ENCODE data around the gene RNF4. TPM values are rescaled to one million over a fixed set of nuclear protein-coding genes. Genes with fewer than 3 reads are reported as not detected.

The RNF4 gene
- total RNA-seq, 1 experiment from 2014 or later: 72.8 TPM

DNA sequence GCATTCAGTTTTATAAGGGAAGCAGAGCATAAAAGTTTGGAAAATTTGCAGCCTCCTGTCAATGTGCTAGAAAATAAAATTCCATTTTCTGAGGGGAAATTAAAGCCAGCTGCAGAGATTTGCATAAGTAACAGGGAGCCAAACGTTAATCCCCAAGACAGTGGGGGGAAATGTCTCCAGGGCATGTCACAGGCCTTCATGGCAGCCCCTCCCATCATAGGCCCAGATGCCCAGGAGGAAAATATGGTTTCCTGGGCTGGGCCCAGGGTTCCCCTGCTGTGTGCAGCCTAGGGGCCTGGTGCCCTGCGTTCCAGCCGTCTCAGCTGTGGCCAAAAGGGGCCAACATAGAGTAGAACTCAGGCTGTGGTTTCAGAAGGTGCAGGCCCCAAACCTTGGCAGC, 9.3 kb downstream of the RNF4 start:
- in situ Hi-C loops (cut with HindIII; ENCODE audit: low pct_unique_long_range_greater_than_20kb, low sequenced_read_pairs): no loop called here
- no peak for DNase-seq (ENCODE audit: low read depth)

DNA sequence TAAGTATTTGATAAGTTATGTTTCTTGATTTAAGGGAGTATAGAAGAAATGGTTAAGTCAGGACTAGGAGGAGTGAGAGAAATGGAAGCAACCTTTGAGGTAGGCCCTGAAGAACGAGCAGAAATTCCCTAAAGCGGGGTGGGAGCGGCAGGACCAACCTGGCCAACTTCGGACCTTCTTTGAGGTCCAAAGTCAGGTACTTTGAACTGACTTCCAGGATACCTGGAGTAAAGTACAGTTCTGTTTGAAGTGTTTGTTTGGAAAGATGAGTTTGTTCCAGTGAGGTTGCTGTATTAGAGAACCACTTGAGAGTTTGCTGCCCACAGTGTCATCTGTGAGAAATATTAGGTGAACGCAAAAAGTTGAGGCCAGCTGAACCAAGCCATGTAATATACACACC, 11.7 kb downstream of the RNF4 start:
- in situ Hi-C loops (cut with HindIII; ENCODE audit: low pct_unique_long_range_greater_than_20kb, low sequenced_read_pairs): no loop called here

GRCh38 chr4:2482192-2482591, 13.3 kb downstream of the RNF4 start:
- DNase-seq (ENCODE audit: low read depth): no peak
- in situ Hi-C loops (cut with HindIII; ENCODE audit: low pct_unique_long_range_greater_than_20kb, low sequenced_read_pairs): no loop called here

More for the DNA sequence above, 11.7 kb downstream of the RNF4 start:
- DNase-seq (ENCODE audit: low read depth): no peak

GRCh38 chr4:2482693-2483092, 13.8 kb downstream of the RNF4 start:
- DNase-seq (ENCODE audit: low read depth): no peak
- in situ Hi-C loops (cut with HindIII; ENCODE audit: low pct_unique_long_range_greater_than_20kb, low sequenced_read_pairs): no loop called here

DNA sequence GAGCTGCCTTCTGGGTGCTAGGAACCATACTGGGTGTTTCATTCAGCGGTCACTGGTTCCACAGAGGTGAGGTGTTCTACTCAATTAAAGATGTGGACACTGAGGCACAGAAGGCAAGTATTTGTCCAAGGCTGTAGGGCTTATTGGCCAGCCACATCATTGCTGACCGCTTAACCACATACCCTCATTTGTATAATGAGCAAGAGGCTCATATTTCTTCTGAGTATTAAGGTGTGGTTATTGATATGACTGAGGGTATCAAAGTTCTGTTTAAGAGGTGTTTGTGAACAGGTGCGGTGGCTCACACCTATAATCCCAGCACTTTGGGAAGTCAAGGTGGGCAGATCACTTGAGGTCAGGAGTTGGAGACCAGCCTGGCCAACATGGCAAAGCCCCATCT, 14.3 kb downstream of the RNF4 start:
- in situ Hi-C loops (cut with HindIII; ENCODE audit: low pct_unique_long_range_greater_than_20kb, low sequenced_read_pairs): no loop called here
- DNase-seq (ENCODE audit: low read depth): no peak

DNA sequence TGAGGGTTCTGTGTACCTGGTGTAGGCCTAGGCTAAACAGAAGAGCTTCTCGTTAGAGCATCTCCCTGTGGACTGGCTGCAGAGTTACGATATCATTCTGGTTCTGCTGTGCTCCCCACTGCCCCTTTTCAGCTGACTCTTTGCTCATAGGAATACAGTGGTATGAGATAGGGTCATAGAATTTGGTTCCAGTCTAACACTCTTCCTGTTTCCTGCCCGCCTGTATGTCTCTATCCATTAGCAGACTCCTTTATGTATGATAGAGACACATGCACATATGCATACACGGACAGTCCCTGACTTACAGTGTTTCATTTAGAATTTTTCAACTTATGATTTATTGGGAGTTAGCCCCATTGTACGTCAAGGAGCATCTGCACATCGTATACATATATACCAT, 15.3 kb downstream of the RNF4 start:
- in situ Hi-C loops (cut with HindIII; ENCODE audit: low pct_unique_long_range_greater_than_20kb, low sequenced_read_pairs): no loop called here
- no peak for DNase-seq (ENCODE audit: low read depth)

DNA sequence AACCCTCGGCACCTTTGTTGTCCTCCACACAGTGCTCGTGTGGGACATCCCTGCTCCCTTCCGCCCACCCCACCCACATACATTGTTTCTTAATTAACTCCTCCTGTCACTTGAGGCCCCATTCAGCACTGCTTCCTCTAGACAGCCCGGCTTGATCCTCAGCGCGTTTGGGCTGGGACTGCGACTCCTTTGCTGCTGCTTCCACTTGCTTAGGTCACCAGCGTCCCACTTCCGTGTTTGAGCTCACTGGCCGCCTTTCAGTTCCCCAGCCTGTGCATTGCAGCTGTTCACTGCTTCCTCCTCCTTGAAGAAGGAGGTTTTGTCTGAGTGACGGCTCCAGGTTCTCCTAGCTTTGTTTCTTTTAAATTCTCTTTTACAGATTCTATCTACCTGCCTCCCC, 16.1 kb downstream of the RNF4 start:
- in situ Hi-C loops (cut with HindIII; ENCODE audit: low pct_unique_long_range_greater_than_20kb, low sequenced_read_pairs): no loop called here
- no peak for DNase-seq (ENCODE audit: low read depth)

GRCh38 chr4:2485956-2486355, 17.1 kb downstream of the RNF4 start:
- DNase-seq (ENCODE audit: low read depth): no peak
- in situ Hi-C loops (cut with HindIII; ENCODE audit: low pct_unique_long_range_greater_than_20kb, low sequenced_read_pairs): no loop called here

GRCh38 chr4:2486981-2487380, 18.1 kb downstream of the RNF4 start:
- in situ Hi-C loops (cut with HindIII; ENCODE audit: low pct_unique_long_range_greater_than_20kb, low sequenced_read_pairs): no loop called here
- no peak for DNase-seq (ENCODE audit: low read depth)

- in situ Hi-C loops (cut with HindIII; ENCODE audit: low pct_unique_long_range_greater_than_20kb, low sequenced_read_pairs): no loop called here
- no peak for DNase-seq (ENCODE audit: low read depth)
These were observed 18.7 kb downstream of the RNF4 start for GRCh38 chr4:2487632-2488031.

DNA sequence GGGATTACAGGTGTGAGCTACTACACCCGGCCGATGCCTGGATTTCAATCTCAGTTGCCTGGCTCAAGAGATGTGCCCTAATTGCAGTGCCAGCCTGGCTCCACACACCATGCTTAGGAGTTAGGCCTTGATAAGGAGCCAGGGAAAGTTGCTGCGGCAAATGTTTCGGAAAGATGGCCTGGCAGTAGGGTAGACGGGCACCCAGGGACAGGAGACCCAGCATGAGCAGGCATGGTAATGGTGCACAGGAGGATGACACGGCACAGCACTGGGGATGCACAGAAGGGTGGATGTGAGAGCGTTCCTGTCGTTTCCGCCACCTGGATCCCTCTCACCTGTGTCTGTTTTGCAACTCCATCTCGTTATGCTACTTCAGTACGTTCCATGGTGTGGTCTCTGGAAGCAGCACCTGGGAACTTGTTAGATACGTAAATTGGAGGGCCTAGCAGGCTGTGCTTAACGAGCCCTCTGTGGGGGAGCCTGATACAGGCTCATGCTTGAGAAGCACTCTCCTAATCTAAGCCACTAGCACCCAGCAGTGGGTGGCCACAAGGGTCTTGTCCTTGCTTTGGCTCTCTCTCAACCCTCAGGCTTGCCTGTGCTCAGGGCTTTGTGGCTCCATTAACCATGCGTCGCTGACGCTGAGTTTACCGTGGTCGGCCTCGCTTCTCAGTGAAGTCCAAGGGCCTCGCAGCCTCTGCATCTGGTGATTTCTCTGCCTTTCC, 20.3 kb downstream of the RNF4 start:
- no peak for DNase-seq (ENCODE audit: low read depth)
- in situ Hi-C loops (cut with HindIII; ENCODE audit: low pct_unique_long_range_greater_than_20kb, low sequenced_read_pairs): no loop called here

DNA sequence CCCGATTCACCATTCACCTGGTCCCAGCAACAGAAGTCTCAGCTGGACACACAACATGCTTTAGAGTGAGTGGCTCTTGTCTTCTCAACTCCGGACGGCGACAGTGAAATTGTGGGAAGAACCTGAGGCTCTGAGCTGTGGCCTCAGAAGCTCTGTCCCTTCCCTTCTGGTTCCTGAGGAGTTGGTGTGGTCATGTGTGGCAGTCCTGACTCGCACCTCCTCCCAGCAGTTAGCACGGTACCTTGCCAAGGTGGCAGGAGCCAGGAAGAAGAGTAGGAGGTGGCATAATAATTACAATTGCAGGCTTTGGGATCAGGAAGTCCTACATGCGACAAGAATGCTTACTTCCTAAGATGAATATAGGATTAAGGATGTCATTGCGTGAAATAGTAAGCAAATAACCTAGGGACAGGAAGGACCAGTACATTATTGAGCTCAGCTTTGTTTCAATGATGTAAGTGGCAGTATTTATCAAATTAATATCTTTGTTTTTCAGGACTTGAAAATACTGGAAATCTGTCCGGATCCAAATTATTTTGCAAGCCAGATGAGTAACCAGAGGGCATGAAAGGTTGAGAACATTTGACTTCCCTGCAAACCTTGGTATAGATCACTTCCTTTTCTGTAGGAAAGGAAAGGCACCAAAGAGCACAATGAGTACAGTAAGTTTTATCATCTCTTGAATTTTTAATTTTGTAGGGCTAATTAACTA, 21.1 kb downstream of the RNF4 start:
- DNase-seq (ENCODE audit: low read depth): no peak
- in situ Hi-C loops (cut with HindIII; ENCODE audit: low pct_unique_long_range_greater_than_20kb, low sequenced_read_pairs): no loop called here

GRCh38 chr4:2492970-2493369, 24.1 kb downstream of the RNF4 start:
- in situ Hi-C loops (cut with HindIII; ENCODE audit: low pct_unique_long_range_greater_than_20kb, low sequenced_read_pairs): no loop called here
- no peak for DNase-seq (ENCODE audit: low read depth)

GRCh38 chr4:2494992-2495391, 26.1 kb downstream of the RNF4 start:
- in situ Hi-C loops (cut with HindIII; ENCODE audit: low pct_unique_long_range_greater_than_20kb, low sequenced_read_pairs): no loop called here

GRCh38 chr4:2497324-2497723, 28.4 kb downstream of the RNF4 start:
- in situ Hi-C loops (cut with HindIII; ENCODE audit: low pct_unique_long_range_greater_than_20kb, low sequenced_read_pairs): no loop called here
- no peak for DNase-seq (ENCODE audit: low read depth)

More at GRCh38 chr4:2494992-2495391, 26.1 kb downstream of the RNF4 start:
- no peak for DNase-seq (ENCODE audit: low read depth)

DNA sequence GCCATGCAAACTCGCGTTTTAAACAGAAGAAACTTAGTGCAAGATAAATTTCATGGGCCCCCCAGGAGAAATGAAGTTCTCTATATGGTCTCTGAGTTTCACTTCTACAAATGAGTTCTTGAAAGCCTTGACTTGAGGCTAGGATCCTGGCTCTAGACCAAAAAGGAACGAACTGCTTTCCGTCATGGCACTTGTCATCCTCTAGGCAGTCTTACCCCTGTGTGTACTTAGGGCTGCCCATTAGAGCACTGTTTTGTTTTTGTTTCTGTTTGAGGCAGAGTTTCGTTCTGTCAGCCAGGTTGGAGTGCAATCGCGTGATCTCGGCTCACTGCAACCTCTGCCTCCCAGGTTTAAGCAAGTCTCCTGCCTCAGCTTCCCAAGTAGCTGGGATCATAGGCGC, 29.0 kb downstream of the RNF4 start:
- no peak for DNase-seq (ENCODE audit: low read depth)
- in situ Hi-C loops (cut with HindIII; ENCODE audit: low pct_unique_long_range_greater_than_20kb, low sequenced_read_pairs): no loop called here

- no peak for DNase-seq (ENCODE audit: low read depth)
- in situ Hi-C loops (cut with HindIII; ENCODE audit: low pct_unique_long_range_greater_than_20kb, low sequenced_read_pairs): no loop called here
These were observed 31.6 kb downstream of the RNF4 start for GRCh38 chr4:2500547-2500946.

- in situ Hi-C loops (cut with HindIII; ENCODE audit: low pct_unique_long_range_greater_than_20kb, low sequenced_read_pairs): no loop called here
- DNase-seq (ENCODE audit: low read depth): no peak
These were observed 32.2 kb downstream of the RNF4 start for GRCh38 chr4:2501034-2501594.

- DNase-seq (ENCODE audit: low read depth): no peak
- in situ Hi-C loops (cut with HindIII; ENCODE audit: low pct_unique_long_range_greater_than_20kb, low sequenced_read_pairs): no loop called here
These were observed 34.9 kb downstream of the RNF4 start for GRCh38 chr4:2503809-2504208.

GRCh38 chr4:2507259-2507658, 38.4 kb downstream of the RNF4 start:
- in situ Hi-C loops (cut with HindIII; ENCODE audit: low pct_unique_long_range_greater_than_20kb, low sequenced_read_pairs): no loop called here
- no peak for DNase-seq (ENCODE audit: low read depth)
